ENCODE data around the gene ASTN2.

DNA sequence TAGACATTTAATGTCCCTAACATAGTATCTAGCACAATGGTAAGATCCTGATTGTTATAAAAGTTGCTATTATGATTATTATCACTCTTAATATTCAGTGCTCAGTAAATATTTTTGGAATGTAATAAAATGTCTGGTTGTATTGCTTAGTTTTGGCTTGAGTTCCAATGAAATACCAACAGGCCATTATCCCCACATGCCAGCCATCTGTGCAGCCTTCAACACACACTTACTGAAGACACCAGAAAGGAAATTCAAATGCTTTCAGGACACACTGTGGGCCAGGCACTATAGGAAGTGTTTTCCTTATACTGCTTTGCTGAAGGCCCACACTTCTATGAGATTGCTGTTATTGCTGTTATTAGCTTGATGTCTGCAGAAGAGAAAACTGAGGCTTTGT is 570.2 kb downstream of the ASTN2 start:
- TF ChIP-seq POLR2A (IDR thresholded peaks at IDR 0.05; ENCODE audit: low read length), result no peak
- no peak for TF ChIP-seq GATA1 (IDR thresholded peaks at IDR 0.05; ENCODE audit: low read depth, low read length)

Data from erythroblast (primary cell).